ENCODE data around the gene EPB41.

EPB41 gene

GRCh38 chr1:28890836-28891235 is 23.5 kb upstream of the EPB41 start:
- DNase-seq (ENCODE audit: low read depth), result no peak

GRCh38 chr1:28891256-28891655 is 23.1 kb upstream of the EPB41 start:
- no peak for DNase-seq (ENCODE audit: low read depth)

- DNase-seq (ENCODE audit: low read depth), result no peak
Observed at GRCh38 chr1:28893403-28894102, 20.8 kb upstream of the EPB41 start.

DNA sequence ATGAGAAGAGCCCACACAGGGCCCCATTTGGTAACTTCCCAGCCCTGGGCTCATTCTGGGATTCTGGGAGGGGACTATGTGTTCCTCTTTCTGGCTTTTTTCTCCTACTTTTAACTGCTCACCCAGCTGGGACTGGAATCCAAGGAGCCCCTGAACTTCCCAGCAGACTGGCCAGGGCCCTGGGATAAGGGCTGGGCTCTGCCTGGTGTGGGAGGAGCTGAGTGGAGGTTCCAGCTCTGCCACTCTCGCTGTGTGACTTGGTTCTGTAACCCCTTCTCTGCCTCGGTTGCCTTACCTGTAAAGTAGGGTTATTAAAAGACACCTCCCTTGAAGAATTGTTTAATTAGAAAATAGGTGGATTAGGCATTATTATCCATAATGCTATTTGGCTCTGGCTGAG is 19.6 kb upstream of the EPB41 start:
- no peak for DNase-seq (ENCODE audit: low read depth)

GRCh38 chr1:28895896-28896608 is 18.3 kb upstream of the EPB41 start:
- DNase-seq (ENCODE audit: low read depth), result no peak

DNA sequence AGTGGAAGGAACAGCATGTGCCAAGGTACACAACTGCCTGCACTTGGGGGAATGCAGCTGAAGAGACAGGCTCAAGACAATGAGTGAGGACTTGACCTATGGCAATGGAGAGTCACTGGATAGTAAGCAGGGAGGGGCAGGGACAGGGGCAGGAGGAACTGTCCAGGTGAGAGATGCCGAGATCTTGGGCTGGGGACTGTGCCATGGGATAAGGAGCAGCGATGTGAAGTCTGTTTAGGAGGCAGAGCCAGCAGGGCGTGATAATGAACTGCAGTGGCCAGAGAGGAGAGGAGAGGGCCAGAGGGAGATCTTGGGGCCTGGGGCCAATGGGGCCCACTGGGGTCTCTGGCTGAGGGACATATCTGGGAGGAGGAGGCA is 17.8 kb upstream of the EPB41 start:
- no peak for DNase-seq (ENCODE audit: low read depth)

GRCh38 chr1:28897789-28898188 is 16.6 kb upstream of the EPB41 start:
- DNase-seq (ENCODE audit: low read depth), result no peak

DNA sequence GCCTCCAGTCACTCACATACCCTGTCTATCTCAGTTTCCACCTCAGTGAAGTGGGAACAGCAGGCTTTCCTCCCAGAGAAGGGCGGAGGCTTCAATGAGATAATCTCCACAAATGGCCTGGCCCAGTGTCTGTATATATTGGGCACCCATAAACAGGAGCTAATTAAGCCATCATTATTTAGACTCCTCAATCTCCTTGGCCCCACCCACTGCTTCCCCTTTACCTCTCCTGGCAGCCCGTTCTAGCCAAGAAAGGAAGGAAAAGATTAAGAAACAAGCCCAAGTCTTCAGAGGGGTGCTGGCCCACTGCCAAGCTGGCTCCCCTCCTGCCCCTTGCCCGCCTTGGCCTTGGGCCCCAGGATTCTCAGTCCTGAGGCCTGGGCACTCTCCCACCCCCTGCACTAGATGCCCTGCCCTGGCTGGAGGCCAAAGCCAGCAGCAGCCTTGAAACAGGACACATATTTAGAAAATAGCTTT is 15.9 kb upstream of the EPB41 start:
- no peak for DNase-seq (ENCODE audit: low read depth)

- no peak for DNase-seq (ENCODE audit: low read depth)
Observed at GRCh38 chr1:28899267-28899666, 15.1 kb upstream of the EPB41 start.

DNA sequence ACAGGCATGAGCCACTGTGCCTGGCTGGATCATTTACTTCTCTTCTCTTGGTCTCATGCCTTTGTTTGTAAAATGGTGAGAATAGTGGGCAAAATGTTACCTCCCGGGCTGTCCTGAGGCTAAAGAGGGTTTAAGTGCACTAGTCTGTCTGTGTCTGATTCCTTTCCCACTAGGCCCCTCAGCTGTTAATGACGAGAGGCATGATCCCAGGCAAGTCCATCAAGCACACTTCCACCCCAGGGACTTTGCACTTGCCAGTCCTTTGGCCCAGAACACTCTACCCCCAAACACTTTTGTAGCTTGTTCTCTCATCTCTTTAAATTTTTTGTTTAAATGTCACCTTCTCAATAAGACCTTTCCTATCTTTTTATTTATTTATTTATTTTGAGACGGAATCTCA is 13.8 kb upstream of the EPB41 start:
- DNase-seq (ENCODE audit: low read depth), result no peak

- DNase-seq (ENCODE audit: low read depth), result no peak
Observed at GRCh38 chr1:28902738-28903137, 11.6 kb upstream of the EPB41 start.

- no peak for DNase-seq (ENCODE audit: low read depth)
Observed at GRCh38 chr1:28905921-28906666, 8.3 kb upstream of the EPB41 start.

DNA sequence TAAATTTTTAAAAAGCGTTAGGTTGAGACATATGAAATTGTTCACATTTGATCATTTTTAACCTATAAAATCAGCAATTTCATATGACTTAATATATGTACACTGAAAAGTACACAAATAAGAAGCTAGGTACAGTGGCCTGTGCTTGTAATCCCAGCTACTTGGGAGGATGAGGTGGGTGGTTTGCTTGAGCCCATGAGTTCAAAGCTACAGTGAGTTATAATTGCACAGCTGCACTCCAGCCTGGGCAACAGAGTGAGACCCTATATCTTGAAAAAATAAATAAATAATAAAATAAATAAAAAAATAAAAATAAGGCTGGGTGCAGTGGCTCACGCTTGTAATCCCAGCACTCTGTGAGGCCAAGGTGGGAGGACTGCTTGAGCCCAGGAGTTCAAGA is 5.2 kb upstream of the EPB41 start:
- DNase-seq (ENCODE audit: low read depth), result no peak

- DNase-seq (ENCODE audit: low read depth), result no peak
Observed at GRCh38 chr1:28910379-28911115, 3.8 kb upstream of the EPB41 start.

DNA sequence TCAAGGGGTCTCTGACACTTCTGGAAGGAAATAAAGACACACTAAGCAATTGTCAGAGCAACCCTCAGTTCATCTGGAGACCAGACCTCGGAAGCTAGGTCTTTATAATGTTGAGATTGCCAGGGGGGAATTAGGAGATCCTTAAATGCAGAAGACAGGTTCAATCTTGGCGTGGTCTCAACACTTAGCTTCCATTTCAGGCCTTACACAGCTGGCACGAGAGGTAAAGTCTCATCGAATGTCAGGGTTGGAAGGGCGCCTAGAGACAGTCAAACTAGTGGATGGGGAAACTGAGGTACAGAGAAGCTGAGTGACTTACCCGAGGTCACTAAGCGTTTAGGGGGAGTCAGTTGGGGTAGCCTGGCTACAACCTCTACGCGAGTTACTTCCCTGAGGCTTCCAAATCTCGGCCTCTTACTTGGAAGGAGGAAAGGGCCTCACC is 562 bp upstream of the EPB41 start:
- DNase-seq (ENCODE audit: low read depth), result no peak

DNA sequence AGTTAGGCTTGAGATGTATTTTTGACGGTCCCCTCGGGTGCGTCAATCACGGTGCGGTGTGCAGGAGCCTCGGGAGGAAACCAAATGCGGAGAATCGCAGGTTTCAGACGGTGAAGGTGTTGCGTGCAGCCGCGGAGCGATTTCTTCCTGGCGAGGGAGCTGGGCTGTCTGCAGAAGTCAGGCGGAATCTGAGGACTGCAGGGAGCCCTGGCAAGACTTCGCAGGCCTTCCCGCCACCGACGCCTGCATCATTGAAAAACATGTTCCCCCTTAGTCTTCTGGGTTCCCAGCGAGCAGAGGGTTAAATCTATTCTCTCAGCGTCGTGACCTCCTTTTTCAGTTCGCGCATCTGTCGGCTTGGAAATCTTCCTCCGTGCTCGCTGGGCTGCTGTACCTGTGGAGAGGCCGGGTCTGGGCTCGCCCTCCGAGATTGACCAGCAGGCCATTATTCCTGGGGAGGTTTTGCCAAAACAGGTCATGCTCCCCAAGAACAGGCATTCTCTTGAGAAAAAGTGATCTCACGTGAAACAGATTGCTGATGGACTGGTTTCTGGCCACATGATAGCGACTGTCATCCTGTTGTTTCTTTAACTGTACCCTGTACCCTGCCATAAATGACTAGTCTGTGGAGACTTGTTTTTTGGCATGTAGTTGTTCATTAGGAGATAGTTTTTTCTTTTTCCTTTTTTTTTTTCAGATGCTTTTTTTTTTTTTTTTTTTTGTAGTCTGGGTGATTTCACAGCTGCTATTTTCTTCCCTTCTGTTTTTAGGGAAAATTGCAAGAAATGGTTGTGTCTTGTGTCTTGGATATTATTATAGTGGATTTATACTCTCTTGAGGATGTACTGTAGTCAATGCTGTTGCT is 894 bp downstream of the EPB41 start:
- DNase-seq (ENCODE audit: low read depth), result no peak

DNA sequence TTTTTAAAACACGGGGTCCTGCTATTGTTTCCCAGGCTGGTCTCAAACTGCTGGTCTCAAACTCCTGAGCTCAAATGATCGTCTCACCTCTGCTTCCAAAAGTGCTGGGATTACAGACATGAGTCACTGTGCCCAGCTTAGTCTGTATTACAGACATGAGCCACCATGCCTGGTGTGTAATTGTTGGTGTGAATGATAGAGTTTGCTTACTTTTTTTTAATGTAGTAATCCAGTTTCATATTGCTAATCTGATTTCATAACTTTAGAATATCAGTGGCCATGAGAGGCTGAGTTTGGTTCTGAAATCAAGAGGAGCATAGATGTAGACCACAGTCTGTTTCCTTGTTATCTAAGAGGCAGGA is 3.4 kb downstream of the EPB41 start:
- no peak for DNase-seq (ENCODE audit: low read depth)

DNA sequence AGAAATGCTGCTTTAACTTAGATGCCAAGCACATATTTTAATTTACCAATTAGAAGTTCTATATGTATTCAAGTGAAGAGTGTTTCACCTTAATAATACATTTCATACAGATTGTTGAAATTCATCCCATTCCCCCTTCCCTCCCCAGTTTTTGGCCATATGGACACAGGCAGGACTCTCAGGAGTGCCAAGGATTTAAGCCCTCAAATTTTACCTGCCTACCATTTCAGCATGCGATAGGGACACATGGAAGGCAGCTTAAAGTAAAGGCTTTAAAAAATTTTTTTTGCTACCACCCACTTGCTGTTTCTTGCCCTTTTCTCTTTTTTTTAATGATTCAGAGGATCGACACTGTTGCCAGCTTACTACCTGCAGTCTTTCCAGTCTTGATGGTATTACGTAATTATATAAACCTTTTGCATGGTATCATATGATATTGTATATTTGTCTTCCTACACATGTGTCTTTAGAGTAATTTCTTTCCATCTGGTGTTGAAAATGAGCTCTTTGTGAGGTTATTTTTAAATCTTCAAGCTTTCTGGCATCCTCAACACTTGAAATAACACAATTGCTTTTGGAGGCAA is 7.0 kb downstream of the EPB41 start:
- DNase-seq (ENCODE audit: low read depth), result no peak

GRCh38 chr1:28925350-28925891 is 11.1 kb downstream of the EPB41 start:
- DNase-seq (ENCODE audit: low read depth), result no peak

DNA sequence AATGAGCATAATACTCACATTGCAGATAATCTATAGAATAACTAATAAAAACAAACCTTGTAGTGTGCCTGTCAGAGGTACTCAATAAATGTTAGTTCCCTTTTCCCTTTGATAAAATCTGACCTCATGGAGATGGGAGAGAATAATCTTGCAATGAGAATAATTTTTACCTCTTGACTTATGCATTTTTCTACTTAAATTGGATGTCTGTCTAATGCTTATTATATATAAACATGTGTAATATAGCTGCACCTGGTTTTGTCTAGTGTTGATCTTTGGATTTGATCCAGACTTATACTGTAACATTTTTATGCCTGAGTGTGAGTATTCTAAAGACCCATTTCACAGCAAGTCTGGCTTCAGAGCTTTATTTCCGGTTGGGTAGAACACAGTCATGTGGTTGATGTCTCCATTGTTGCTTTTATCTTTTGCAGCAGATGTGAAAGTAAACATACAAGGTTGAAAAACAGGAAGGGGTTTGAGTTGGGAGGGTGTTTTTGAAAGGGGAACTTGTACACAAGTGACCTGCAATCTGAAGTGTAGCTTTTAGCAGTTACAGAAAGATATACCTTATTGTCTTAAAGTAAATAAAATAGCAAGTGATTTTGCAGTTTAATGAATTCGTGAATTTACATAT is 12.4 kb downstream of the EPB41 start:
- DNase-seq (ENCODE audit: low read depth), result no peak

Data from activated T-cell treated with anti-CD3 and anti-CD28 coated beads for 1 hour (primary cell).